Measurements from ENCODE around the gene WFS1.

The WFS1 gene

GRCh38 chr4:6330384-6330767 is 60.7 kb downstream of the WFS1 start:
- no peak overlapping the region for H3K27ac ChIP-seq (ENCODE audit: low read depth, low read length)
- WGBS: 96% methylated on average over 7 of the region's 7 CpGs
- no peaks in the 10 kb centered on the region for H3K4me1 ChIP-seq (ENCODE audit: insufficient read depth, low read length)
- H3K36me3 ChIP-seq (ENCODE audit: insufficient read depth, low read length): no peaks in the 10 kb centered on the region
- H3K9me3 ChIP-seq (ENCODE audit: insufficient read depth, low read depth, low read length): peaks cover 6% of the 10 kb centered on the region; the same call in 1 of the 2 replicates
- H3K9ac ChIP-seq (ENCODE audit: low read depth, low read length): no peak overlapping the region
- no peak overlapping the region for H3K4me3 ChIP-seq (ENCODE audit: low read length)
- no peaks in the 10 kb centered on the region for H3K27me3 ChIP-seq (ENCODE audit: insufficient read depth, low read length)

GRCh38 chr4:6331018-6331417 is 61.4 kb downstream of the WFS1 start:
- Histone ChIP-seq H3K9ac (ENCODE audit: low read depth, low read length) (no peak overlapping the region), H3K36me3 (ENCODE audit: insufficient read depth, low read length) (no peaks in the 10 kb centered on the region), H3K4me3 (ENCODE audit: low read length) (no peak overlapping the region), H3K27ac (ENCODE audit: low read depth, low read length) (no peak overlapping the region), H3K27me3 (ENCODE audit: insufficient read depth, low read length) (no peaks in the 10 kb centered on the region), H3K4me1 (ENCODE audit: insufficient read depth, low read length) (no peaks in the 10 kb centered on the region), H3K9me3 (ENCODE audit: insufficient read depth, low read depth, low read length) (peaks cover 6% of the 10 kb centered on the region; the same call in 1 of the 2 replicates)
- 87% methylated on average over 8 of the region's 8 CpGs for WGBS

- H3K27ac ChIP-seq (ENCODE audit: low read depth, low read length): no peak overlapping the region
- no peaks in the 10 kb centered on the region for H3K4me1 ChIP-seq (ENCODE audit: insufficient read depth, low read length)
- H3K36me3 ChIP-seq (ENCODE audit: insufficient read depth, low read length): no peaks in the 10 kb centered on the region
- WGBS: 95% methylated on average over 6 of the region's 6 CpGs
- no peak overlapping the region for H3K4me3 ChIP-seq (ENCODE audit: low read length)
- H3K27me3 ChIP-seq (ENCODE audit: insufficient read depth, low read length): no peaks in the 10 kb centered on the region
- H3K9me3 ChIP-seq (ENCODE audit: insufficient read depth, low read depth, low read length): peaks cover 6% of the 10 kb centered on the region; the same call in 1 of the 2 replicates
- H3K9ac ChIP-seq (ENCODE audit: low read depth, low read length): no peak overlapping the region
These were observed 61.8 kb downstream of the WFS1 start for GRCh38 chr4:6331468-6331867.

GRCh38 chr4:6332042-6332668 is 62.5 kb downstream of the WFS1 start:
- H3K27me3 ChIP-seq (ENCODE audit: insufficient read depth, low read length): no peaks in the 10 kb centered on the region
- H3K27ac ChIP-seq (ENCODE audit: low read depth, low read length): no peak overlapping the region
- WGBS: 72% methylated on average over 18 of the region's 18 CpGs
- peaks cover 6% of the 10 kb centered on the region; the same call in 1 of the 2 replicates for H3K9me3 ChIP-seq (ENCODE audit: insufficient read depth, low read depth, low read length)
- H3K9ac ChIP-seq (ENCODE audit: low read depth, low read length): no peak overlapping the region
- no peaks in the 10 kb centered on the region for H3K4me1 ChIP-seq (ENCODE audit: insufficient read depth, low read length)
- no peak overlapping the region for H3K4me3 ChIP-seq (ENCODE audit: low read length)
- H3K36me3 ChIP-seq (ENCODE audit: insufficient read depth, low read length): no peaks in the 10 kb centered on the region

GRCh38 chr4:6332669-6333050 is 63.0 kb downstream of the WFS1 start:
- no peak overlapping the region for H3K9ac ChIP-seq (ENCODE audit: low read depth, low read length)
- peaks cover 6% of the 10 kb centered on the region; the same call in 1 of the 2 replicates for H3K9me3 ChIP-seq (ENCODE audit: insufficient read depth, low read depth, low read length)
- no peaks in the 10 kb centered on the region for H3K27me3 ChIP-seq (ENCODE audit: insufficient read depth, low read length)
- no peak overlapping the region for H3K4me3 ChIP-seq (ENCODE audit: low read length)
- H3K36me3 ChIP-seq (ENCODE audit: insufficient read depth, low read length): no peaks in the 10 kb centered on the region
- peaks cover 4% of the 10 kb centered on the region; the same call in 1 of the 2 replicates for H3K4me1 ChIP-seq (ENCODE audit: insufficient read depth, low read length)
- WGBS: 89% methylated on average over 6 of the region's 6 CpGs
- H3K27ac ChIP-seq (ENCODE audit: low read depth, low read length): no peak overlapping the region

GRCh38 chr4:6333301-6334202 is 63.9 kb downstream of the WFS1 start:
- 86% methylated on average over 19 of the region's 19 CpGs for WGBS
- Histone ChIP-seq H3K36me3 (ENCODE audit: insufficient read depth, low read length) (no peaks in the 10 kb centered on the region), H3K4me1 (ENCODE audit: insufficient read depth, low read length) (peaks cover 9% of the 10 kb centered on the region), H3K27me3 (ENCODE audit: insufficient read depth, low read length) (no peaks in the 10 kb centered on the region), H3K4me3 (ENCODE audit: low read length) (no peak overlapping the region), H3K9me3 (ENCODE audit: insufficient read depth, low read depth, low read length) (peaks cover 6% of the 10 kb centered on the region; the same call in 1 of the 2 replicates), H3K27ac (ENCODE audit: low read depth, low read length) (no peak overlapping the region), H3K9ac (ENCODE audit: low read depth, low read length) (no peak overlapping the region)

- WGBS: 91% methylated on average over 5 of the region's 5 CpGs
- no peak overlapping the region for H3K4me3 ChIP-seq (ENCODE audit: low read length)
- H3K27ac ChIP-seq (ENCODE audit: low read depth, low read length): no peak overlapping the region
- no peaks in the 10 kb centered on the region for H3K27me3 ChIP-seq (ENCODE audit: insufficient read depth, low read length)
- no peaks in the 10 kb centered on the region for H3K36me3 ChIP-seq (ENCODE audit: insufficient read depth, low read length)
- peaks cover 9% of the 10 kb centered on the region for H3K4me1 ChIP-seq (ENCODE audit: insufficient read depth, low read length)
- H3K9me3 ChIP-seq (ENCODE audit: insufficient read depth, low read depth, low read length): peaks cover 6% of the 10 kb centered on the region; the same call in 1 of the 2 replicates
- no peak overlapping the region for H3K9ac ChIP-seq (ENCODE audit: low read depth, low read length)
These were observed 64.7 kb downstream of the WFS1 start for GRCh38 chr4:6334203-6334887.

GRCh38 chr4:6335040-6335590 is 65.5 kb downstream of the WFS1 start:
- Histone ChIP-seq H3K36me3 (ENCODE audit: insufficient read depth, low read length) (no peaks in the 10 kb centered on the region), H3K27me3 (ENCODE audit: insufficient read depth, low read length) (no peaks in the 10 kb centered on the region), H3K9me3 (ENCODE audit: insufficient read depth, low read depth, low read length) (peaks cover 6% of the 10 kb centered on the region; the same call in 1 of the 2 replicates), H3K9ac (ENCODE audit: low read depth, low read length) (no peak overlapping the region), H3K4me1 (ENCODE audit: insufficient read depth, low read length) (peaks cover 9% of the 10 kb centered on the region), H3K27ac (ENCODE audit: low read depth, low read length) (no peak overlapping the region), H3K4me3 (ENCODE audit: low read length) (no peak overlapping the region)
- 83% methylated on average over 12 of the region's 12 CpGs for WGBS

- no peak overlapping the region for H3K9ac ChIP-seq (ENCODE audit: low read depth, low read length)
- WGBS: 89% methylated on average over 13 of the region's 13 CpGs
- H3K27me3 ChIP-seq (ENCODE audit: insufficient read depth, low read length): no peaks in the 10 kb centered on the region
- peaks cover 9% of the 10 kb centered on the region for H3K4me1 ChIP-seq (ENCODE audit: insufficient read depth, low read length)
- no peaks in the 10 kb centered on the region for H3K36me3 ChIP-seq (ENCODE audit: insufficient read depth, low read length)
- no peak overlapping the region for H3K4me3 ChIP-seq (ENCODE audit: low read length)
- peaks cover 6% of the 10 kb centered on the region; the same call in 1 of the 2 replicates for H3K9me3 ChIP-seq (ENCODE audit: insufficient read depth, low read depth, low read length)
- H3K27ac ChIP-seq (ENCODE audit: low read depth, low read length): no peak overlapping the region
These were observed 66.5 kb downstream of the WFS1 start for GRCh38 chr4:6336166-6336565.

GRCh38 chr4:6337331-6337935 is 67.8 kb downstream of the WFS1 start:
- peaks cover 6% of the 10 kb centered on the region; the same call in 1 of the 2 replicates for H3K9me3 ChIP-seq (ENCODE audit: insufficient read depth, low read depth, low read length)

More at GRCh38 chr4:6337331-6337935, 67.8 kb downstream of the WFS1 start:
- Histone ChIP-seq H3K27me3 (ENCODE audit: insufficient read depth, low read length) (no peaks in the 10 kb centered on the region), H3K36me3 (ENCODE audit: insufficient read depth, low read length) (no peaks in the 10 kb centered on the region), H3K9ac (ENCODE audit: low read depth, low read length) (no peak overlapping the region), H3K27ac (ENCODE audit: low read depth, low read length) (no peak overlapping the region), H3K4me3 (ENCODE audit: low read length) (no peak overlapping the region), H3K4me1 (ENCODE audit: insufficient read depth, low read length) (peaks cover 9% of the 10 kb centered on the region)
- 43% methylated on average over 18 of the region's 19 CpGs for WGBS
